Measurements from ENCODE around the gene WDR73.
"Not testable (repeated sequence)": the region's sequence is repeated elsewhere in the genome, so short reads cannot be mapped to it uniquely, and the experiment has no call there.

DNA sequence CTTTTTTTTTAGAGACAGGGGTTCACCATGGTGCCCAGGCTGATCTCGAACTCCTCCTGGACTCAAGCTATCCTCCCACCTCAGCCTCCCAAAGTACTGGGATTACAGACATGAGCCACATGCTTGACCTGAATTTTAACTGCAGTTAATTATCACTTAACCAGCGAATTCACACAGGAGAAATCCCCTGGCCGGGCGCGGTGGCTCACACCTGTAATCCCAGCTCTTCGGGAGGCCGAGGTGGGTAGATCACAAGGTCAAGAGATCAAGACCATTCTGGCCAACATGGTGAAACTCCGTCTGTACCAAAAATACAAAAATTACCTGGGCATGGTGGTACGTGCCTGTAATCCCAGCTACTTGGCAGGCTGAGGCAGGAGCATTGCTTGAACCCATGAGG, 12.2 kb downstream of the WDR73 start:
- TF ChIP-seq, protein P1, sequence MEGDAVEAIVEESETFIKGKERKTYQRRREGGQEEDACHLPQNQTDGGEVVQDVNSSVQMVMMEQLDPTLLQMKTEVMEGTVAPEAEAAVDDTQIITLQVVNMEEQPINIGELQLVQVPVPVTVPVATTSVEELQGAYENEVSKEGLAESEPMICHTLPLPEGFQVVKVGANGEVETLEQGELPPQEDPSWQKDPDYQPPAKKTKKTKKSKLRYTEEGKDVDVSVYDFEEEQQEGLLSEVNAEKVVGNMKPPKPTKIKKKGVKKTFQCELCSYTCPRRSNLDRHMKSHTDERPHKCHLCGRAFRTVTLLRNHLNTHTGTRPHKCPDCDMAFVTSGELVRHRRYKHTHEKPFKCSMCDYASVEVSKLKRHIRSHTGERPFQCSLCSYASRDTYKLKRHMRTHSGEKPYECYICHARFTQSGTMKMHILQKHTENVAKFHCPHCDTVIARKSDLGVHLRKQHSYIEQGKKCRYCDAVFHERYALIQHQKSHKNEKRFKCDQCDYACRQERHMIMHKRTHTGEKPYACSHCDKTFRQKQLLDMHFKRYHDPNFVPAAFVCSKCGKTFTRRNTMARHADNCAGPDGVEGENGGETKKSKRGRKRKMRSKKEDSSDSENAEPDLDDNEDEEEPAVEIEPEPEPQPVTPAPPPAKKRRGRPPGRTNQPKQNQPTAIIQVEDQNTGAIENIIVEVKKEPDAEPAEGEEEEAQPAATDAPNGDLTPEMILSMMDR (IDR thresholded peaks at IDR 0.05 in 2 of 3, conservative IDR thresholded peaks at IDR 0.05 in 1 of 3; ENCODE audit: borderline replicate concordance in 1 of 3, insufficient read depth in 1 of 3, low read depth in 2 of 3, low read length in 2 of 3): not testable (repeated sequence)
- not testable (repeated sequence) for TF ChIP-seq POLR2A (IDR thresholded peaks at IDR 0.05; ENCODE audit: borderline replicate concordance, extremely low read depth, insufficient read depth, insufficient read length); FOSL1 (IDR thresholded peaks at IDR 0.05; ENCODE audit: low read depth); EZH2phosphoT487 (IDR thresholded peaks at IDR 0.05; ENCODE audit: borderline replicate concordance); POLR2AphosphoS5 (IDR thresholded peaks at IDR 0.05; ENCODE audit: low read depth, low read length); YY1 (IDR thresholded peaks at IDR 0.05; ENCODE audit: extremely low read depth, insufficient replicate concordance, low read depth, low read length); EZH2 (IDR thresholded peaks at IDR 0.05); JUND (IDR thresholded peaks at IDR 0.05); RAD21 (IDR thresholded peaks at IDR 0.05; ENCODE audit: low read depth); TCF7L2 (IDR thresholded peaks at IDR 0.05; ENCODE audit: borderline replicate concordance, extremely low read depth, insufficient read depth, insufficient read length)
- TF ChIP-seq, protein P2, sequence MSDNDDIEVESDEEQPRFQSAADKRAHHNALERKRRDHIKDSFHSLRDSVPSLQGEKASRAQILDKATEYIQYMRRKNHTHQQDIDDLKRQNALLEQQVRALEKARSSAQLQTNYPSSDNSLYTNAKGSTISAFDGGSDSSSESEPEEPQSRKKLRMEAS (IDR thresholded peaks at IDR 0.05): not testable (repeated sequence)
- TF ChIP-seq, protein P3, sequence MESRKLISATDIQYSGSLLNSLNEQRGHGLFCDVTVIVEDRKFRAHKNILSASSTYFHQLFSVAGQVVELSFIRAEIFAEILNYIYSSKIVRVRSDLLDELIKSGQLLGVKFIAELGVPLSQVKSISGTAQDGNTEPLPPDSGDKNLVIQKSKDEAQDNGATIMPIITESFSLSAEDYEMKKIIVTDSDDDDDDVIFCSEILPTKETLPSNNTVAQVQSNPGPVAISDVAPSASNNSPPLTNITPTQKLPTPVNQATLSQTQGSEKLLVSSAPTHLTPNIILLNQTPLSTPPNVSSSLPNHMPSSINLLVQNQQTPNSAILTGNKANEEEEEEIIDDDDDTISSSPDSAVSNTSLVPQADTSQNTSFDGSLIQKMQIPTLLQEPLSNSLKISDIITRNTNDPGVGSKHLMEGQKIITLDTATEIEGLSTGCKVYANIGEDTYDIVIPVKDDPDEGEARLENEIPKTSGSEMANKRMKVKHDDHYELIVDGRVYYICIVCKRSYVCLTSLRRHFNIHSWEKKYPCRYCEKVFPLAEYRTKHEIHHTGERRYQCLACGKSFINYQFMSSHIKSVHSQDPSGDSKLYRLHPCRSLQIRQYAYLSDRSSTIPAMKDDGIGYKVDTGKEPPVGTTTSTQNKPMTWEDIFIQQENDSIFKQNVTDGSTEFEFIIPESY (IDR thresholded peaks at IDR 0.05; ENCODE audit: extremely low read depth, insufficient replicate concordance, low read length): not testable (repeated sequence)
